Measurements from ENCODE around the gene AP2B1.

The AP2B1 gene

DNA sequence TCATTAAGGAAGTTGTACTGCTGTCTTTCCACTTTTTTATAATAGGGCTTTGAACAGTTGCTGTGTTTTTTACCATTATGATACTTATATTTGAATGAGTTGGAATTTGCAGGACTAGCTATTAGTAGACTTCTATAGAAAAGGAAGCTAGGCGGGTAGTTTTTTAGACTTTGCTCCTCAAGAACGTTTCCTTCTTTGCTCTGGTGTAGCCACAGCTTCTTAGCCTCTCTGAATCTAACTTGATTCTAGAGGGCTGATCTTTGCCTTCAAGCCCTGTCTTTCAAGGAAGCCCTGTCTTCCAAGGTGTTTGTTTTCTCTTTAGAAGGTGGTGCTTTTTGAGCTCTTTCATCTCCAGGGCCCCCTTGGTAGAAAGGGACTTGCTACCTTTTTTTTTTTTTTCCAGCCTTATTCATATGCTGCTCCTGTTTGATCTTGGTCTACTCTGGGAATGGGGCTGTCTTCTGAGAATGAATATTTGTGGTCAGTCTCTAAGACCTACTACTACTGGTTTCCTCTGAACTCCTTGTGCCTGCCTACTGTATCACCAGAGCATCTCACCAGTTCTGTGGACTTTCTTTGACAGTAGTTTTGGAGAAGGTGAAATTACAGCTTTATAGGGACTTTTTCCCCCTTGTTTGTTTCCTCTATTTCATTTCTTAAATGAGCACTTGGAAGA lies 92.0 kb downstream of the AP2B1 start:
- no peak for DNase-seq (ENCODE audit: extremely low read depth, low read depth)
- TF ChIP-seq CTCF (IDR thresholded peaks at IDR 0.05; ENCODE audit: low read depth, low read length) = no peak

DNA sequence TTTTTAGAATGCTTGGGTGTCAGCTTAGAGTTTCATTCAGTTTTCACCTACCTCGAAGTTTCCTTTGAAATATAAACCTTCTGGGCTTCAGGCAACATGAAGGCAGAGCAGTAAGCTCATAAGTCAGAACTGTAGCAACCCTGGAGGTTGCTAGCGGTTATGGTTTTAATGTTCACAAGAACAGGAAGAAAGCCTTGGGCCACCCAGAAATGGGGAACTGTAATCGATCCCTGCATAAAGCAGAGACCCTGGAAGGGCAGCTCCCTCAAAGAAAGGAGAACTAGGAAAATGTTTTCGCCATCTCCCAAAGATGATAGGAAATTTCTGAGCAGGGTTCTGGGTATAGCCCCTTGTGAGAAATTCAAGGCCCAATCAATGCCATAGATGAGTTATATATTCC lies 96.5 kb downstream of the AP2B1 start:
- no peak for DNase-seq (ENCODE audit: extremely low read depth, low read depth)

DNA sequence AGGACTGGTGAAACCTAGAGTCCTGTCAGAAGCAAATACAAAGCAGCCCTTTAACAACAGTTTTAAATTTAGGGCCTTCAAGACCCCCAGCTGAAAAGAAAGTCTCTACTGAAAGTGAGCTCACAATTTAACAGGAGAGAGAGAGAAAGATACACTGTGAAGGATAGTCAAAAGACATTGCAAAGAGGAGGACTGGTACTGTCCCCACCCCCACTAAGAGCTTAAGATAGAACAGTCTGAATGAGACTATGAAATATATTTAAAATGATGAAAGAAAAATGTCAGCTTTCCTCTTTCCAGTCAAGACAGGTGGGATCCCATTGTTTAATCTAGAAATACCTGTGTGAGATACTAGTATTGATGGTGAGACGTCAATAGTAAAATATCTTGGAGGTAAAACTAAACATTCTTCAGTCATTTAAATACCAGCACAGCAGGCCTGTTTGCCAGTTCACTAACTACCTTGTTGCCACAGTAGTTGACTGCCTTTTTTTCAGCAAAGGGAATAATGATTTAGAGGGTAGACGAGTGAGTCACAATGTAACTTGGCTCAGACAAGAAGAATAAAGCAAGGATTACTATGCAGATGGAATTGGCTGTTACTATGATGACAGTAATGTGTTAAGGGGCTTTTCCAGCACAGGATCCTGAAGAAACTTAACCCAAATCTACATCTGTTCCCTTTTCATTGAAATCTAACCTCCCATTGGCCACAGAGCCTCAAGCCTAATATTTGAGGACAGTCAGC lies 97.1 kb downstream of the AP2B1 start:
- TF ChIP-seq CTCF (IDR thresholded peaks at IDR 0.05; ENCODE audit: low read depth, low read length) = no peak
- DNase-seq (ENCODE audit: extremely low read depth, low read depth) = no peak

More for the DNA sequence above, 96.5 kb downstream of the AP2B1 start:
- TF ChIP-seq CTCF (IDR thresholded peaks at IDR 0.05; ENCODE audit: low read depth, low read length) = no peak

DNA sequence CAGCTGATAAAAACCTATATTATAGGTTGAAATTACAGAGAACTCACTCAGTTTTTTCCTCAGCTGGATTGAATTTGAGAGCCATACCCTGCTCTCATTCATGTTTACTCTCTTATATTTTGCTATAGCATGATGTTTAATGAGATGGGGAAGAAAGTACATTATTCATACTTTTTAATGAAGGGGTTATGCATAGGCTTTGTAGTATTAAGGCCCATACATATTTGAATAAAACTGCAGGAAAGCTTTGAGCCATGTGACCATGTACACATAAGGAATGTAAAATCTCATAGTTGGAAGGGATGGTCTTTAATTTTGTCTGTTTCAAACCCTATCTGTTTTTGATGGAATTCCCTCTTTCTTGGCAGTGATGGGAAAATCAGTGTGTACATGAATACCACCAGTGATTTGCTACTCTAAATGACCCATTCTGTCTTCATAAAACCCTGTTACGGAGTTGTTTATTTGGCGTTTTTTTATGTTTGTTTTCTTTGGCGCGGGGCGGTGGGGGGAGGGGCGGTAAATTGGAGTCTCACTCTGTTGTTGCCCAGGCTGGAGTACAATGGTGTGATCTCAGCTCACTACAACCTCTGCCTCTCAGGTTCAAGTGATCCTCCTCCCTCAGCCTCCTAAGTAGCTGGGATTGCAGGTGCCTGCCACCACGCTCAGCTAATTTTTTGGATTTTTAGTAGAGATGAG lies 105.5 kb downstream of the AP2B1 start:
- TF ChIP-seq CTCF (IDR thresholded peaks at IDR 0.05; ENCODE audit: low read depth, low read length) = no peak
- no peak for DNase-seq (ENCODE audit: extremely low read depth, low read depth)

DNA sequence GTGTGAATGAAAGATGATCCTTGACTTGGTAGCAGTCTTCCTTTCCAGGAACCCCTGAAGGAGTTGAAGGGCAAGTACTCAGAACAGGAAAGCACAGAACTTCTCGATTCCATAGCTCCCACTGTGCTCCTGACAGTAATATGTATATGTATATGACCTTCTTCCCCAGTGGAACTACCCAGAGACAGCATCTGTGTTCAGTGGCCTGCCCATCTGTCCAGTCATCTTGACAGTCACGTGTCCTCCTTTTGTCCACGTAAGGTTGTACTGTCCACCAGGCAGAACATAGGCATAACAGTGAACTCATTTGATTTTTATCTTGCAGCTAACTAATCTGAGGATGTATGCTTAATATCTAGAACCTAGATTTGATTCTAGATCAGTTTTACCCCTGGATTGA lies 106.5 kb downstream of the AP2B1 start:
- TF ChIP-seq CTCF (IDR thresholded peaks at IDR 0.05; ENCODE audit: low read depth, low read length) = no peak
- no peak for DNase-seq (ENCODE audit: extremely low read depth, low read depth)

DNA sequence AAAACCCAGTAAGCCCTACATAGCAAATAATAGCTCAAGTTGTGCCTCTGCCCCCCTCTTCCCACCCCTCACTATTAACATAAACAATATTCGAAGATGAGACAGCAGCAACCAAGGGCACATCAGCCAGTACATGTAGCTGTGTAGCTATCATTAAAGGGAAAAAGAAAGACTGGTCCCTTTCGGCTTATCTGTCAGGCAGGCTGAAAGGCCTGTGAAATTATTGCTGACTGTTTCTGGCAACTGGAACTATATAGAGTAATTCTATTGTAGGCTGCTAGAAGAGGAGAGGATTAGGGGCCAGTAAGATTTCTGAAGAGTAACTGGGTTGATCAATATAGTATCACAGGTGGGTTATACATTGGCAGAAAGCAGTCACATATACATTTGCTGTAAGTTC lies 107.8 kb downstream of the AP2B1 start:
- no peak for TF ChIP-seq CTCF (IDR thresholded peaks at IDR 0.05; ENCODE audit: low read depth, low read length)
- DNase-seq (ENCODE audit: extremely low read depth, low read depth) = no peak

GRCh38 chr17:35695613-35696012 lies 108.5 kb downstream of the AP2B1 start:
- no peak for TF ChIP-seq CTCF (IDR thresholded peaks at IDR 0.05; ENCODE audit: low read depth, low read length)
- DNase-seq (ENCODE audit: extremely low read depth, low read depth) = no peak

All from AG09319 (cell line).